HL-60 (cell line): Measurements from ENCODE around the gene COIL.

Source experiments
- GABPA ChIP-seq: IDR thresholded peaks from 2 replicates; pipeline ENCODE4 v1.6.1; 2012; ENCODE audit warnings: low read depth
- POLR2AphosphoS5 ChIP-seq: IDR thresholded peaks from 2 replicates; pipeline ENCODE4 v1.6.1; 2012; ENCODE audit warnings: low read depth
- SPI1 ChIP-seq: IDR thresholded peaks from 2 replicates; pipeline ENCODE4 v1.6.1; 2012; ENCODE audit warnings: low read depth, mild to moderate bottlenecking, borderline replicate concordance
- TF ChIP-seq, protein P1 (sequence below): IDR thresholded peaks from one replicate; pipeline ENCODE4 v1.5.1; 2011; ENCODE audit warnings: low read length, control low read depth, inconsistent platforms; ENCODE audit not compliant: insufficient read depth
- TF ChIP-seq, protein P2 (sequence below): IDR thresholded peaks from 2 replicates; pipeline ENCODE4 v1.6.1; 2012; ENCODE audit warnings: low read depth; ENCODE audit not compliant: insufficient replicate concordance

GRCh38 chr17:56979091-56979480 lies 18.2 kb upstream of the COIL start:
- TF ChIP-seq, protein P1, sequence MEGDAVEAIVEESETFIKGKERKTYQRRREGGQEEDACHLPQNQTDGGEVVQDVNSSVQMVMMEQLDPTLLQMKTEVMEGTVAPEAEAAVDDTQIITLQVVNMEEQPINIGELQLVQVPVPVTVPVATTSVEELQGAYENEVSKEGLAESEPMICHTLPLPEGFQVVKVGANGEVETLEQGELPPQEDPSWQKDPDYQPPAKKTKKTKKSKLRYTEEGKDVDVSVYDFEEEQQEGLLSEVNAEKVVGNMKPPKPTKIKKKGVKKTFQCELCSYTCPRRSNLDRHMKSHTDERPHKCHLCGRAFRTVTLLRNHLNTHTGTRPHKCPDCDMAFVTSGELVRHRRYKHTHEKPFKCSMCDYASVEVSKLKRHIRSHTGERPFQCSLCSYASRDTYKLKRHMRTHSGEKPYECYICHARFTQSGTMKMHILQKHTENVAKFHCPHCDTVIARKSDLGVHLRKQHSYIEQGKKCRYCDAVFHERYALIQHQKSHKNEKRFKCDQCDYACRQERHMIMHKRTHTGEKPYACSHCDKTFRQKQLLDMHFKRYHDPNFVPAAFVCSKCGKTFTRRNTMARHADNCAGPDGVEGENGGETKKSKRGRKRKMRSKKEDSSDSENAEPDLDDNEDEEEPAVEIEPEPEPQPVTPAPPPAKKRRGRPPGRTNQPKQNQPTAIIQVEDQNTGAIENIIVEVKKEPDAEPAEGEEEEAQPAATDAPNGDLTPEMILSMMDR, result no peak
- TF ChIP-seq, protein P2, sequence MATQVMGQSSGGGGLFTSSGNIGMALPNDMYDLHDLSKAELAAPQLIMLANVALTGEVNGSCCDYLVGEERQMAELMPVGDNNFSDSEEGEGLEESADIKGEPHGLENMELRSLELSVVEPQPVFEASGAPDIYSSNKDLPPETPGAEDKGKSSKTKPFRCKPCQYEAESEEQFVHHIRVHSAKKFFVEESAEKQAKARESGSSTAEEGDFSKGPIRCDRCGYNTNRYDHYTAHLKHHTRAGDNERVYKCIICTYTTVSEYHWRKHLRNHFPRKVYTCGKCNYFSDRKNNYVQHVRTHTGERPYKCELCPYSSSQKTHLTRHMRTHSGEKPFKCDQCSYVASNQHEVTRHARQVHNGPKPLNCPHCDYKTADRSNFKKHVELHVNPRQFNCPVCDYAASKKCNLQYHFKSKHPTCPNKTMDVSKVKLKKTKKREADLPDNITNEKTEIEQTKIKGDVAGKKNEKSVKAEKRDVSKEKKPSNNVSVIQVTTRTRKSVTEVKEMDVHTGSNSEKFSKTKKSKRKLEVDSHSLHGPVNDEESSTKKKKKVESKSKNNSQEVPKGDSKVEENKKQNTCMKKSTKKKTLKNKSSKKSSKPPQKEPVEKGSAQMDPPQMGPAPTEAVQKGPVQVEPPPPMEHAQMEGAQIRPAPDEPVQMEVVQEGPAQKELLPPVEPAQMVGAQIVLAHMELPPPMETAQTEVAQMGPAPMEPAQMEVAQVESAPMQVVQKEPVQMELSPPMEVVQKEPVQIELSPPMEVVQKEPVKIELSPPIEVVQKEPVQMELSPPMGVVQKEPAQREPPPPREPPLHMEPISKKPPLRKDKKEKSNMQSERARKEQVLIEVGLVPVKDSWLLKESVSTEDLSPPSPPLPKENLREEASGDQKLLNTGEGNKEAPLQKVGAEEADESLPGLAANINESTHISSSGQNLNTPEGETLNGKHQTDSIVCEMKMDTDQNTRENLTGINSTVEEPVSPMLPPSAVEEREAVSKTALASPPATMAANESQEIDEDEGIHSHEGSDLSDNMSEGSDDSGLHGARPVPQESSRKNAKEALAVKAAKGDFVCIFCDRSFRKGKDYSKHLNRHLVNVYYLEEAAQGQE, result no peak
- TF ChIP-seq POLR2AphosphoS5 (no peak), GABPA (no peak), SPI1 (no peak)
